NCI-H226 (cell line): ENCODE results near the gene SERINC2.
"Not testable (repeated sequence)": the region's sequence is repeated elsewhere in the genome, so short reads cannot be mapped to it uniquely, and the experiment has no call there.

Experiments used
- DNase-seq: peaks from one replicate; pipeline ENCODE4 v3.0.0-alpha.2; 2015

The SERINC2 gene

GRCh38 chr1:31435471-31436409, 22.7 kb downstream of the SERINC2 start:
- DNase-seq = no peak

- no peak for DNase-seq
Observed at GRCh38 chr1:31436596-31437432, 23.8 kb downstream of the SERINC2 start.

GRCh38 chr1:31437433-31438037, 24.5 kb downstream of the SERINC2 start:
- DNase-seq = no peak

GRCh38 chr1:31439276-31439675, 26.3 kb downstream of the SERINC2 start:
- no peak for DNase-seq

- DNase-seq = no peak
Observed at GRCh38 chr1:31441073-31441472, 28.1 kb downstream of the SERINC2 start.

- no peak for DNase-seq
Observed at GRCh38 chr1:31441558-31441957, 28.5 kb downstream of the SERINC2 start.

GRCh38 chr1:31441970-31442647, 29.1 kb downstream of the SERINC2 start:
- DNase-seq = no peak

- DNase-seq = no peak
Observed at GRCh38 chr1:31442648-31442994, 29.6 kb downstream of the SERINC2 start.

- DNase-seq = no peak
Observed at GRCh38 chr1:31443673-31444072, 30.7 kb downstream of the SERINC2 start.

GRCh38 chr1:31444725-31445448, 31.9 kb downstream of the SERINC2 start:
- DNase-seq = no peak

GRCh38 chr1:31445951-31446350, 32.9 kb downstream of the SERINC2 start:
- DNase-seq = no peak

GRCh38 chr1:31447210-31447609, 34.2 kb downstream of the SERINC2 start:
- DNase-seq = no peak

- DNase-seq = no peak
Observed at GRCh38 chr1:31453384-31454079, 40.5 kb downstream of the SERINC2 start.

- no peak for DNase-seq
Observed at GRCh38 chr1:31458287-31458896, 45.4 kb downstream of the SERINC2 start.

GRCh38 chr1:31460027-31460426, 47.0 kb downstream of the SERINC2 start:
- DNase-seq = no peak

GRCh38 chr1:31467005-31467674, 54.1 kb downstream of the SERINC2 start:
- no peak for DNase-seq

- no peak for DNase-seq
Observed at GRCh38 chr1:31470794-31471315, 57.8 kb downstream of the SERINC2 start.

GRCh38 chr1:31471452-31472313, 58.7 kb downstream of the SERINC2 start:
- DNase-seq = not testable (repeated sequence)

GRCh38 chr1:31472314-31472651, 59.3 kb downstream of the SERINC2 start:
- DNase-seq = not testable (repeated sequence)
